Astrocyte of the spinal cord (primary cell): ENCODE data around the gene TXNDC11.
A peak's percentile ranks its signal among the peaks of the same experiment; 100 is the strongest.

Experiments
- DNase-seq: peaks from one replicate; pipeline ENCODE4 v3.0.0; 2011; ENCODE audit warnings: low read depth, low spot score
- H3K4me3 ChIP-seq: 2 replicates; pipeline ENCODE4 v1.5.1; 2011; ENCODE audit warnings: low read depth, mild to moderate bottlenecking, low read length, moderate library complexity
- in situ Hi-C: cut with HindIII; loops from 2 replicates; pipeline ENCODE4 v1.10.0; 2017; ENCODE audit warnings: low sequenced_read_pairs
- TF ChIP-seq, protein P1 (sequence below): IDR thresholded peaks from 2 replicates; pipeline ENCODE4 v1.5.1; 2012; ENCODE audit warnings: low read depth, mild to moderate bottlenecking, low read length, inconsistent platforms

TXNDC11 gene

DNA sequence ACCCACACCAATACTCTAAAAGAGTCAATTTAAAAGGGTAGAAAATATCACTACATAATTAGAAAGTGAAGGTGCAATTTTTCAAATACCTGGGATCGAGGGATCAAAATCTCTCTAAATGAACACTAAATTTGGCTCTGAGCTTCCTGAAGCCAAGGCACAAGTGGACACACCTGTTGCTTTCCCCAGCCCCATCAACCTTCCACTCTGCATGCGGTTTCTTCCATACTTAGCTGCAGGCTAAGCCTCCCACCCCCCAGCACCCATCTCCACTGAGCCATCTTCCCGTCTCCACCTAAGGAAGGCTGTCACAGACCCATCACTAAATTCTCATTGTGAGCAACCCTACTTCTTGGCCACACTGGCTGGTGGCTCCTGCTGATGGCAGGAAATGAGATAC is 30.5 kb downstream of the TXNDC11 start:
- H3K4me3 ChIP-seq = no peak overlapping the region
- in situ Hi-C loops = no loop called here
- DNase-seq = no peak

DNA sequence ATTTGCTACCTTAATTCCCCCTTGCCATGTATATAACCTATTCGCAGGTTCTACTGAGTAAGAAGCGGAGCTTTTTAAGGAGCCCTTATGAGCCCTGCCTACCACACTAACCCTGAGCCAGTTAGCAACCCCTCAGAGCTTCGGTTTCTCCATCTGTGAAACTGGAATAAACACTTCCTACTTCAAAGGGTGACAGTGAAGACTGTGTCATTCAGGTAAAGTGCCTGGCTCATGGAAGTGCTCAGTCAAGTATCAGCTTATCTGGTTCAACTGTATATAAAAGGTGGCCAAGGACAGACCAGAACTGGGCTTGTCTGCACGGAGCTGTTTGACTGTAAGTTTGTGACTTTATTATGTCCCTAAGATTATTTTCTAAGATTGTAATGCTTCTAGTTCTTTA is 31.0 kb downstream of the TXNDC11 start:
- DNase-seq = no peak
- no peak overlapping the region for H3K4me3 ChIP-seq
- in situ Hi-C loops = no loop called here
- TF ChIP-seq, protein P1, sequence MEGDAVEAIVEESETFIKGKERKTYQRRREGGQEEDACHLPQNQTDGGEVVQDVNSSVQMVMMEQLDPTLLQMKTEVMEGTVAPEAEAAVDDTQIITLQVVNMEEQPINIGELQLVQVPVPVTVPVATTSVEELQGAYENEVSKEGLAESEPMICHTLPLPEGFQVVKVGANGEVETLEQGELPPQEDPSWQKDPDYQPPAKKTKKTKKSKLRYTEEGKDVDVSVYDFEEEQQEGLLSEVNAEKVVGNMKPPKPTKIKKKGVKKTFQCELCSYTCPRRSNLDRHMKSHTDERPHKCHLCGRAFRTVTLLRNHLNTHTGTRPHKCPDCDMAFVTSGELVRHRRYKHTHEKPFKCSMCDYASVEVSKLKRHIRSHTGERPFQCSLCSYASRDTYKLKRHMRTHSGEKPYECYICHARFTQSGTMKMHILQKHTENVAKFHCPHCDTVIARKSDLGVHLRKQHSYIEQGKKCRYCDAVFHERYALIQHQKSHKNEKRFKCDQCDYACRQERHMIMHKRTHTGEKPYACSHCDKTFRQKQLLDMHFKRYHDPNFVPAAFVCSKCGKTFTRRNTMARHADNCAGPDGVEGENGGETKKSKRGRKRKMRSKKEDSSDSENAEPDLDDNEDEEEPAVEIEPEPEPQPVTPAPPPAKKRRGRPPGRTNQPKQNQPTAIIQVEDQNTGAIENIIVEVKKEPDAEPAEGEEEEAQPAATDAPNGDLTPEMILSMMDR = no peak

More for the DNA sequence above, 30.5 kb downstream of the TXNDC11 start:
- TF ChIP-seq, protein P1 = no peak

DNA sequence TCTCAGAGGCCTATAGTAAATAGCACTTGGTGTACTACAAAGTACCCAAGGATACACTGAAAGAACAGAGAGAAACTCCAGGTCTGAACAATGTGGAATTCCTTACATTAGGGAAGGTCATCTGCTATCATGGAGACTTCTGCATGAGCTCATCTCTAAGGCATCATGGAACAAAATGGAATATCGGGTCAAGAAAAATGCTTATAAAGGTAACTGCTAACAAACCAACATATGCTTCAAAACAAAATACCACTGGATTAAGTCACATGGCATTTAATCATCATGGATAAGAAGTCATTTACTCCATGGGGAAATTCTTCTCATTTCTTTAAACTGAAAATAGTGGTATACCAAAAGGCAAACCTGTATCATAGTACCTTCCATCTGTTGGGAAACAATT is 34.2 kb downstream of the TXNDC11 start:
- no peak for DNase-seq
- in situ Hi-C loops = no loop called here
- TF ChIP-seq, protein P1 = no peak
- no peak overlapping the region for H3K4me3 ChIP-seq

DNA sequence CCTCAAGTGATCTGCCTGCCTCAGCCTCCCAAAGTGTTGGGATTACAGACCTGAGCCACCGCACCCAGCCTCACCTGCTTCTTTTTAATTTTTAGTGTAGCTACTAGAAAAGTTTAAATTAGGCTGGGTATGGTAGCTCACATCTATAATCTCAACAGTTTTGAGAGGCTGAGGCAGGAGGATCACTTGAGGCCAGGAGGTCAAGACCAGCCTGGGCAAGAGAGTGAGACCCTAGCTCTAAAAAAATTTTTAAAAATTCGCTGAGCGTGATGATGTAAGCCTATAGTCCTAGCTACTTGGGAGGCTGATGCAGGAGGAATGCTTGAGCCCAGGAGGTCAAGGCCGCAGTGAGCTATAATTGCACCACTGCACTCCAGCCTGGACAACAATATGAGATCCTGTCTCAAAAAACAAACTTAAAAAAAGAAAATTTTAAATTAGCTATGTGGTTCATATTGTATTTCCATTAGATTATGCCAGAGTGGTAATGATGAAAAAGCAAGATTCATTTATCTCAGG is 34.9 kb downstream of the TXNDC11 start:
- H3K4me3 ChIP-seq = no peak overlapping the region
- TF ChIP-seq, protein P1 = no peak
- DNase-seq = no peak
- in situ Hi-C loops = no loop called here

DNA sequence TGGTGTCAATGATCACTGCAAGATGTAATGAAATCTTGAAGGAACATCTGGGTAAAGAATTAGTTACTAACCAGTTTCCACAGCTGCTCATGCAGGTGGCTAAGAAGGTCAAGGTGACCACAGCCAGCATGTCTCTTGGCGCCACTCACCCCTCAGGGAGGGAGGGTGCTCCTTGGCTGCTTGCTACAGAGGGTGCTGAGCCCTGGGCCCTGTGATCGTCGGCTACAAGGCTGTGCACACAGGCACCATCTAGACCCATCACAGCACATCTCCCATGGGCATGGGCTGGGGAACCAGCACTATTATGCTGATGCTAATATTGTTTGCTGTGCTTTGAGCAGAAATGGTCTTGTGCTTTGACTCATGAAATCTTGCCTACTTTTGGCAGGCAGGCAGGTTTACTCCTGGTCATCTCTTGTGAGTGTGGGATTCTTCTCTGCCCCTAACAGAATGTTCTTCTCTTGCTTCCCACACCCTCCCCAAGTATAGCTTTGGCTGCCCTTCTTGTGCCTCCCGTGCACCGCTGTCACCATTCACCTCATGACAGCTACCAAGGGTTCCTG is 36.4 kb downstream of the TXNDC11 start:
- DNase-seq = peak; percentile 13
- in situ Hi-C loops = no loop called here
- no peak overlapping the region for H3K4me3 ChIP-seq
- TF ChIP-seq, protein P1 = no peak

DNA sequence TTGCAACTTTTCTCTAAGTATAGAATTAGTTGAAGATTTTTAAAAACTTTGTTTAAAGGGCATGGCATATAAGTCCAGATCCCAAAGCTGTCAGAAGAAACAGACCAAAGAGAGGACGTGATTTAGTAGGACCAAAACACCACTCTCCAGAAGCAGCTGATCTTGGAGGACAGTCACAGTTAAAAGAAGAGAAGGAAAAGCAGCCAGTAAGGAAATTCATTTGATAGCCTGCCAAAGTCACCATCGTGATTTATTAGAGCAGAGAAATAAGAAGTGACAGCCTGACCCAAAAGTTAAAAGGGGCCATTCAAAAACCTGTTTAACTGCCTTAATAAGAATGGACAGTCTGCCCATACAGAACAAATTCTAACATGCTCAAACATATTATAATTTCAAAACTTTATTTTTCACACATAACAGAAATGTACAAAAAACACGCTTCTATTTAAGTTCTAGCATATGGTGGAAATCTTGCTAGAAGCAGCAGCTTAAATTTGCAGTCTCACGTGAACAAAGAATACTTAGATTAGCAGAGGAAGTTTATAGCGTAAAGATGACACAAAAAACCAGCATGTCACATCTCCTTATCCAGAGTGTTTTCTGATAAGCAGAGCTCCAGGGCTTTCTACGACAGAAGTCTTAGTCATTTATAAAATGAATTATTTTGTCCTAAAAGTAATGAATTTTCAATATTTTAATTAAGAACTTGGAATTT is 37.2 kb downstream of the TXNDC11 start:
- H3K4me3 ChIP-seq = no peak overlapping the region
- in situ Hi-C loops = no loop called here
- TF ChIP-seq, protein P1 = no peak
- no peak for DNase-seq
